ENCODE data around the gene RRP15. TPM values are rescaled to one million over a fixed set of nuclear protein-coding genes. Genes with fewer than 3 reads are reported as not detected.

RRP15 gene
- total and polyA plus RNA-seq, 7 donors: 1.8 to 8.9 (median 6.1) TPM

DNA sequence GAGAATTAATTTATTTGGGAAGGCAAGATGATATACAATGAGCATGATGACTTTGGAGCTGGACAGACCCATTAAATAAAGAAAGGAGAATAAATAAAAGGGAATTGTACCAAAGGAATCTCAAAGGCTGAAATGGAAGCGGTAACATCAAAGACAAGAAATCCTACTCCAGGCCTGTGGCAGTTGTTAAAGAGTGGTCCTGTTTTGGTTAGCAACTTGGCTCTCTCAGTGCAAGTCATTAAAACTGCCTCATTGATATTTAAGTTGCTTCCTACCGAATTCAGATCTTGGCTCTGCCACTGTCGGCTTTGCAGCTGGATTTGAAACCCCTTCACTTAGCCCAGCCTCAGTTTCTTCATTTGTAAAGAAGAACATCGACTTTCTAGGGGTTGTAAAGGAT lies 70.2 kb downstream of the RRP15 start:
- H3K27ac ChIP-seq: peak overlapping the region in 2 of 4 donors; percentile 15 to 19
- intact Hi-C loops (cut with DNase I): no loop called here
- WGBS, 2 donors: 79 to 81% methylated on average over 4 of the region's 4 CpGs

GRCh38 chr1:218357211-218357892 lies 72.3 kb downstream of the RRP15 start:
- Histone ChIP-seq H3K27ac (peak overlapping the region in 3 of 4 donors; percentile 4 to 29 (median 18)), H3K9me3 (no peaks in the 10 kb centered on the region), H3K36me3 (no peaks in the 10 kb centered on the region), H3K4me3 (no peak overlapping the region), H3K4me1 (peaks cover 0 to 37% (median 25%) of the 10 kb centered on the region in 4 donors), H3K27me3 (no peaks in the 10 kb centered on the region)
- no peak for TF ChIP-seq POLR2A (IDR thresholded peaks at IDR 0.05)
- TF ChIP-seq EP300 (IDR thresholded peaks at IDR 0.05): no peak
- TF ChIP-seq, protein P1, sequence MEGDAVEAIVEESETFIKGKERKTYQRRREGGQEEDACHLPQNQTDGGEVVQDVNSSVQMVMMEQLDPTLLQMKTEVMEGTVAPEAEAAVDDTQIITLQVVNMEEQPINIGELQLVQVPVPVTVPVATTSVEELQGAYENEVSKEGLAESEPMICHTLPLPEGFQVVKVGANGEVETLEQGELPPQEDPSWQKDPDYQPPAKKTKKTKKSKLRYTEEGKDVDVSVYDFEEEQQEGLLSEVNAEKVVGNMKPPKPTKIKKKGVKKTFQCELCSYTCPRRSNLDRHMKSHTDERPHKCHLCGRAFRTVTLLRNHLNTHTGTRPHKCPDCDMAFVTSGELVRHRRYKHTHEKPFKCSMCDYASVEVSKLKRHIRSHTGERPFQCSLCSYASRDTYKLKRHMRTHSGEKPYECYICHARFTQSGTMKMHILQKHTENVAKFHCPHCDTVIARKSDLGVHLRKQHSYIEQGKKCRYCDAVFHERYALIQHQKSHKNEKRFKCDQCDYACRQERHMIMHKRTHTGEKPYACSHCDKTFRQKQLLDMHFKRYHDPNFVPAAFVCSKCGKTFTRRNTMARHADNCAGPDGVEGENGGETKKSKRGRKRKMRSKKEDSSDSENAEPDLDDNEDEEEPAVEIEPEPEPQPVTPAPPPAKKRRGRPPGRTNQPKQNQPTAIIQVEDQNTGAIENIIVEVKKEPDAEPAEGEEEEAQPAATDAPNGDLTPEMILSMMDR (IDR thresholded peaks at IDR 0.05): no peak
- no peak for TF ChIP-seq POLR2AphosphoS5 (IDR thresholded peaks at IDR 0.05)
- intact Hi-C loops (cut with DNase I): no loop called here
- WGBS, 2 donors: 87 to 88% methylated on average over 10 of the region's 10 CpGs
- no peak for DNase-seq

More for the DNA sequence above, 70.2 kb downstream of the RRP15 start:
- H3K36me3 ChIP-seq: no peaks in the 10 kb centered on the region
- H3K4me1 ChIP-seq: peaks cover 0 to 44% (median 29%) of the 10 kb centered on the region in 4 donors
- DNase-seq: no peak
- TF ChIP-seq POLR2A (IDR thresholded peaks at IDR 0.05): no peak
- no peak for TF ChIP-seq POLR2AphosphoS5 (IDR thresholded peaks at IDR 0.05)
- no peak for TF ChIP-seq EP300 (IDR thresholded peaks at IDR 0.05)
- TF ChIP-seq, protein P1 (IDR thresholded peaks at IDR 0.05): no peak
- H3K9me3 ChIP-seq: no peaks in the 10 kb centered on the region
- H3K4me3 ChIP-seq: no peak overlapping the region
- H3K27me3 ChIP-seq: no peaks in the 10 kb centered on the region

DNA sequence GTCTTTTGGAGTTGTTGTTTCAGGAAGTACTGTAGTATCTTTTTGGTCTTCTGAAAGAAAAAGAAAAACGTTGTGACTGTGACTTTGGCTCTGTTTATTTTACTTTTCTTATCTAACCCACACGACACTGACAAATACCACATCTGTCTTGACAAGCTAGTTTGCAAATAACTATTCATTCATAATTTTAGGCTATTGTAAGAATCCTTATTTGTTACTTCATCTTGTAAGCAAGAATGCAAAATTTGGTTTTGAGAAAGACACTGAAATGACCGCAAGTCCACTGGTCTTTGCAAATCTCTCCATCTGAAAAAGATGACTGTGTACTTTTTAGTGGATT lies 72.8 kb downstream of the RRP15 start:
- intact Hi-C loops (cut with DNase I): no loop called here
- Histone ChIP-seq H3K4me3 (no peak overlapping the region), H3K36me3 (no peaks in the 10 kb centered on the region), H3K4me1 (peaks cover 0 to 40% (median 28%) of the 10 kb centered on the region in 4 donors), H3K27ac (peak overlapping the region in 3 of 4 donors; percentile 4 to 29 (median 18)), H3K27me3 (no peaks in the 10 kb centered on the region), H3K9me3 (no peaks in the 10 kb centered on the region)
- no peak for DNase-seq
- WGBS, 2 donors: 45 to 59% methylated on average over 3 of the region's 3 CpGs
- TF ChIP-seq, protein P1 (IDR thresholded peaks at IDR 0.05): no peak
- TF ChIP-seq POLR2AphosphoS5 (IDR thresholded peaks at IDR 0.05): no peak
- no peak for TF ChIP-seq POLR2A (IDR thresholded peaks at IDR 0.05)

DNA sequence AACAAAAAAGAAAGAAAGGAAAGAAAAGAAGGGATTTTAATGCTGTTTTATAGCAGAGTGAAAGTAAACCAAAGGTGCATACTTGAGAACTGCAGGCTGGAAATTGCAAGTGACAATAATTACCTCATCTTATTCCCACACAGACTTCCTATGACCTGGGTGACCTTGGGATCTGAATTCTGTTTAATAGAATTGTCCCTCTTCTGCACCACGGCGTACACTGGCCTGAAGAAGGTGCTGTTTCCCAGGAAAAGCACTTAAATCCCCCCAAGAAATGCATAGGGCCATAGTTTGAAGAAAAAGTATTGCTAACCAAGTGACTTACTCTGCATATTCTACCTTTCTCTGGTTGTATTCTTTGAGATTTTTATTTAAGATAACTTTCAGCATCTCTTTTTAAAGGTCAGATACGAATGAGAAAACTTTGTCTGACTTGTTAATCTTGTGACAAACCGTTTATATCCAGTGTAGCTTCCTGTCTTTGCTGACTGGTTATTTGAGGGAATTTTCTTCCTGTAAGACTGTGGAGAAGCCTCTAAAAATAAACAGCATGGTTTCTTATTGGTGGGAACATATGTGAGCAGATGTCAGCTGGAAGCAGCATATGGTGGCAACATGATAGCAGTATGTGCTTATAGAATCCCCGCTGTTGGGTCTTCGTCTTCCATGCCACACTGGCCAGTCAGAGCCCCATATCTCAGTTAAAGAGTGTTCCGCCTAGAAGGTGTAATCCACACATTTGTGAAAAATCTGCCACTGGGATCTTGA lies 76.4 kb downstream of the RRP15 start:
- Histone ChIP-seq H3K36me3 (no peaks in the 10 kb centered on the region), H3K27me3 (no peaks in the 10 kb centered on the region), H3K4me3 (no peak overlapping the region), H3K9me3 (no peaks in the 10 kb centered on the region), H3K4me1 (peaks cover 0 to 61% (median 53%) of the 10 kb centered on the region in 4 donors), H3K27ac (peak overlapping the region; percentile 9 to 77 (median 52))
- intact Hi-C loops (cut with DNase I): loop anchor here (5.0 kb wide), 1 partner anchor 41 kb away; no protein-coding TSS in a partner anchor
- no peak for TF ChIP-seq POLR2AphosphoS5 (IDR thresholded peaks at IDR 0.05)
- TF ChIP-seq, protein P1 (IDR thresholded peaks at IDR 0.05): peak in 2 of 4 experiments; percentile 23 to 27
- WGBS, 2 donors: 74 to 80% methylated on average over 7 of the region's 7 CpGs
- no peak for DNase-seq
